MM.1S (cell line): Measurements from ENCODE around the gene ADNP2.

Experiments used
- CTCF ChIP-seq: fragments of 300-600 bp; sonication (generic); IDR thresholded peaks from 2 replicates; pipeline ENCODE4 v1.5.1; 2016; ENCODE audit warnings: antibody characterized with exemption, low read length, mixed read lengths
- EZH2 ChIP-seq: fragments of 300-600 bp; sonication (generic); optimal IDR thresholded peaks from 2 replicates; pipeline ENCODE3; 2017; ENCODE audit warnings: low read depth, mild to moderate bottlenecking, antibody characterized with exemption, low read length, mixed read lengths
- EZH2phosphoT487 ChIP-seq: fragments of 300-600 bp; sonication (generic); IDR thresholded peaks from 2 replicates; pipeline ENCODE4 v1.6.1; 2018; ENCODE audit warnings: antibody characterized with exemption, low read length

GRCh38 chr18:80177128-80177527 lies 68.1 kb downstream of the ADNP2 start:
- TF ChIP-seq CTCF (no peak), EZH2 (no peak), EZH2phosphoT487 (no peak)
